ENCODE measurements around the gene SOS1. TPM values are rescaled to one million over a fixed set of nuclear protein-coding genes. Genes with fewer than 3 reads are reported as not detected.

Gene SOS1
- total RNA-seq, 1 donor from 2014 or later, result 35.3 TPM

GRCh38 chr2:38966006-38966405 is 154.8 kb downstream of the SOS1 start:
- H3K36me3 Mint-ChIP-seq (ENCODE audit: low read depth, unreplicated experiment), result no peaks in the 10 kb centered on the region
- H3K27ac Mint-ChIP-seq (ENCODE audit: unreplicated experiment), result no peak overlapping the region
- H3K4me1 Mint-ChIP-seq (ENCODE audit: unreplicated experiment), result peaks cover 19% of the 10 kb centered on the region
- H3K4me3 Mint-ChIP-seq (ENCODE audit: unreplicated experiment), result no peak overlapping the region
- H3K9me3 Mint-ChIP-seq (ENCODE audit: unreplicated experiment), result no peaks in the 10 kb centered on the region
- no peak for DNase-seq (ENCODE audit: low spot score)
- TF ChIP-seq CTCF (IDR thresholded peaks at IDR 0.05; ENCODE audit: unreplicated experiment), result no peak
- peaks cover 3% of the 10 kb centered on the region for H3K27me3 Mint-ChIP-seq (ENCODE audit: unreplicated experiment)

GRCh38 chr2:38960609-38961320 is 160.1 kb downstream of the SOS1 start:
- no peak for TF ChIP-seq CTCF (IDR thresholded peaks at IDR 0.05; ENCODE audit: unreplicated experiment)
- no peaks in the 10 kb centered on the region for H3K9me3 Mint-ChIP-seq (ENCODE audit: unreplicated experiment)
- H3K4me3 Mint-ChIP-seq (ENCODE audit: unreplicated experiment), result no peak overlapping the region
- H3K4me1 Mint-ChIP-seq (ENCODE audit: unreplicated experiment), result peaks cover 3% of the 10 kb centered on the region
- peaks cover 3% of the 10 kb centered on the region for H3K36me3 Mint-ChIP-seq (ENCODE audit: low read depth, unreplicated experiment)
- no peak overlapping the region for H3K27ac Mint-ChIP-seq (ENCODE audit: unreplicated experiment)
- no peak for DNase-seq (ENCODE audit: low spot score)
- H3K27me3 Mint-ChIP-seq (ENCODE audit: unreplicated experiment), result peaks cover 6% of the 10 kb centered on the region

GRCh38 chr2:38959938-38960608 is 160.8 kb downstream of the SOS1 start:
- Mint-ChIP-seq H3K27me3 (ENCODE audit: unreplicated experiment) (peaks cover 5% of the 10 kb centered on the region), H3K4me1 (ENCODE audit: unreplicated experiment) (peaks cover 3% of the 10 kb centered on the region), H3K27ac (ENCODE audit: unreplicated experiment) (no peak overlapping the region), H3K4me3 (ENCODE audit: unreplicated experiment) (no peak overlapping the region), H3K9me3 (ENCODE audit: unreplicated experiment) (no peaks in the 10 kb centered on the region), H3K36me3 (ENCODE audit: low read depth, unreplicated experiment) (peaks cover 3% of the 10 kb centered on the region)
- no peak for TF ChIP-seq CTCF (IDR thresholded peaks at IDR 0.05; ENCODE audit: unreplicated experiment)
- DNase-seq (ENCODE audit: low spot score), result peak; percentile 74

- Mint-ChIP-seq H3K27ac (ENCODE audit: unreplicated experiment) (no peak overlapping the region), H3K9me3 (ENCODE audit: unreplicated experiment) (no peaks in the 10 kb centered on the region), H3K4me3 (ENCODE audit: unreplicated experiment) (peak overlapping the region; percentile 29), H3K27me3 (ENCODE audit: unreplicated experiment) (peaks cover 5% of the 10 kb centered on the region), H3K4me1 (ENCODE audit: unreplicated experiment) (peaks cover 3% of the 10 kb centered on the region), H3K36me3 (ENCODE audit: low read depth, unreplicated experiment) (peaks cover 3% of the 10 kb centered on the region)
- no peak for TF ChIP-seq CTCF (IDR thresholded peaks at IDR 0.05; ENCODE audit: unreplicated experiment)
- no peak for DNase-seq (ENCODE audit: low spot score)
Measured at GRCh38 chr2:38959466-38959865, 161.4 kb downstream of the SOS1 start.

- no peaks in the 10 kb centered on the region for H3K9me3 Mint-ChIP-seq (ENCODE audit: unreplicated experiment)
- H3K36me3 Mint-ChIP-seq (ENCODE audit: low read depth, unreplicated experiment), result peaks cover 3% of the 10 kb centered on the region
- no peak overlapping the region for H3K4me3 Mint-ChIP-seq (ENCODE audit: unreplicated experiment)
Measured at GRCh38 chr2:38957972-38958371, 162.9 kb downstream of the SOS1 start.

More at GRCh38 chr2:38957972-38958371, 162.9 kb downstream of the SOS1 start:
- TF ChIP-seq CTCF (IDR thresholded peaks at IDR 0.05; ENCODE audit: unreplicated experiment), result no peak
- Mint-ChIP-seq H3K27me3 (ENCODE audit: unreplicated experiment) (peaks cover 5% of the 10 kb centered on the region), H3K27ac (ENCODE audit: unreplicated experiment) (no peak overlapping the region), H3K4me1 (ENCODE audit: unreplicated experiment) (peaks cover 6% of the 10 kb centered on the region)
- no peak for DNase-seq (ENCODE audit: low spot score)
